Measurements from ENCODE around the gene TMEM187.

The TMEM187 gene

DNA sequence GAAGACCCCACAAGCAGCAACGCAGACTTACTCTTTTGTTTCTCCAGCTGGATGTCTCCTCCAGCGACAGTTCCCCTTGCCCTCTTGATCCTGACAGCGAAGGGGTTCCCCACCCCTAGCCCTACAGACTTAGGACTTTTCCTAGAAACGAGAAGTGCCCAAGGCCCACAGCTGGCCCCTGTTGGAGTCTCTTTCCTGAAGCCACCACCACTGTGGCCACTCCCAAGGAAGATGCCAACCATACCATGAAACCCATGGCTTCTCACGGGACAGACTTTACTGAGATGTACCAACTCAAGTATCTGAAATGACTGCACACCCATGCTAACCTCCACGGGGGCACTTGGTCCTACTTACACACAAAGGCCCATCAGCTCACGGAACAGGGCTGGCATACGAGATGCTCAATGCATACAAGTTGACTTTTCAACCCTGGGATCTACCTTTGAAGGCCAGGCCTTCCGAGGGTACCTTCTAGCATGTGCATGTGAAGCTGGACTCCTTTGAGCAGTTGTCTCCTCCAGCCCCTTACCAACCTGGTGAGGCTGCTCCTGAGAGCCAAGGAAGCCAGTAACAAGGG, 48.1 kb downstream of the TMEM187 start:
- peaks cover 46% of the 10 kb centered on the region for H3K36me3 Mint-ChIP-seq
- DNase-seq (ENCODE audit: low spot score in 2 of 2) (no peak), ATAC-seq (peak; percentile 44)
- no peaks in the 10 kb centered on the region for H3K9me3 Mint-ChIP-seq
- peaks cover 11% of the 10 kb centered on the region for H3K4me1 Mint-ChIP-seq
- H3K4me3 Mint-ChIP-seq, result peak overlapping the region; percentile 87
- H3K27ac Mint-ChIP-seq, result peak overlapping the region; percentile 95

DNA sequence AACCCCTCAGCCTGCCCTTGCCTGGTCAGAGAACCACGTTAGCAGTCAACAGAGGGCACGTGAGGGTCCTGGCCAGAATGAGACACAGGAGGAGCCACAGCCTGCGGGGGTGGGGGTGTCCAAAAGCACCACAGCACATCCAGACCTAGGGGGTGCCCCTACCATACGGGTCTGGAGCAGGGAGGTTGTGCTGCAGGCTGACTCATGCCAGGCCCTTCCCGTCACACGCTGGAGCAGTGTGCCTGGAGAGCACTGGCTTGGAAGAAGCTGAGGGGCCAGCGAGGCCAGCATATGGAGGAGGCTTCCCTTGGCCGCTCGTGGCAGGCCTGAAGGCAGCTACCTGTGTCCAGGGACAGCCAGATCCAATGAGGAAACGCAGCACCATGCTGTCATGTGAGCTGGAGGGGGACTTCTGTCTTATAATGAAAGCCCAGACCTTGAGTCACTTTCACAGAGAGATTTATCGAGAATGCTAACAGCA, 48.6 kb downstream of the TMEM187 start:
- H3K36me3 Mint-ChIP-seq, result peaks cover 46% of the 10 kb centered on the region
- DNase-seq (ENCODE audit: low spot score in 2 of 2), result no peak
- H3K4me1 Mint-ChIP-seq, result peaks cover 6% of the 10 kb centered on the region
- H3K9me3 Mint-ChIP-seq, result no peaks in the 10 kb centered on the region
- peak overlapping the region; percentile 95 for H3K27ac Mint-ChIP-seq
- peak overlapping the region; percentile 87 for H3K4me3 Mint-ChIP-seq
- ATAC-seq, result peak; percentile 43

DNA sequence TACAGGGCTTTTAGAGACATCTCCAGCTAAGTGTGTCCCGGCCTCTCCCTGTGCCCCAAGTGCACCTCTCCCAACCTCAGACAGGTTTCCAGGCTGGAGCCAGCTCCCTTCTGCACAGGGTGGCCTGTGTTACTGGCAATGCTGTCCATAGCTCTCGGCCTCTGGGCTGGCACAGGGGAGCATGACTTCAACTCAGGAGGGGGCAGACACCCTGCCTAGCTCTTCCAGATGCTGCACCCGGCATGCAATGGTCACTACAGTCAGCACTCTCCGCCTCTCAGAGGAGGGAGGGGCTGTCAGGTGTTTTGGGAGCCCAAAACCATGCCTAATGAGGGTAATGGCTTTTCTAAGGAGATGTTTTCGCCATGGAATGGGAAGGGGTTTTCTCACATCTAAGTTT, 49.6 kb downstream of the TMEM187 start:
- Mint-ChIP-seq H3K4me3 (no peak overlapping the region), H3K27ac (no peak overlapping the region), H3K4me1 (peaks cover 6% of the 10 kb centered on the region), H3K9me3 (no peaks in the 10 kb centered on the region), H3K36me3 (peaks cover 48% of the 10 kb centered on the region)
- DNase-seq (ENCODE audit: low spot score in 2 of 2), result no peak
- no peak for ATAC-seq

DNA sequence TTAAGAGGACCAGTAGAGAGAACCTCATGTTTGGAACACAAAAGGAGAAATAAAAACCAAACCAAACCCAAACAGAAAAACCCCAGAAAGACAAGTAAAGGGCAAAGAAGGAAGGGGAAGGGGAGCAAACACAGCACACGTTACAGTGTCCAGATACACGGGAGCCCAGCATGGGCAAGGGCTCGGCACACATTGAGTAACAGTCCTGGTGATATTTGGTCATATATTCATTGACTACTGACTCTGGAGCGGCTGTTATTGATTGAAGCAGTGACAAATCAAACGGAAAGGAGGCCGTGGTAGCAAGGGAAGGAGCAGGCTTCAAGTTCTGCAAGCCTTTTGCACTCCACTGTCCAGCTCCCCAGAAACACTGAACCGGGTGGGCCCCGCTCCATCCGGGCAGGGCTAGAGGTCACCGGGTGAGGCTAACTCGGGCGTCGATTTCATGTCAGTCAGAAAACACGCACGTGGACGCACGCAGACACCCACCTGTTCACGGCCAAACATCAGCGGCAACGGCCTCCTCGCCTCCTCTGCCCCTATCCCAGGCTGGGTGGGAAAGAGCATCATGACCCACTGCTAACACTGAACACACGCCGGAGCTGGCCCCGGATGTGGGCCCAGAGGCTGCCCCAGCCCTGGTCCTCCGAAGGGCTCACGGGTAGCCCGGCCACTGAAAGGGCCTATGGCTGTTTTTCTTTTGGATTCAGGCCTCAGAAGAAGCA, 50.9 kb downstream of the TMEM187 start:
- Mint-ChIP-seq H3K4me3 (no peak overlapping the region), H3K27ac (peak overlapping the region; percentile 68), H3K36me3 (peaks cover 48% of the 10 kb centered on the region), H3K9me3 (no peaks in the 10 kb centered on the region), H3K4me1 (peaks cover 6% of the 10 kb centered on the region)
- DNase-seq (ENCODE audit: low spot score in 2 of 2), result no peak
- ATAC-seq, result no peak

DNA sequence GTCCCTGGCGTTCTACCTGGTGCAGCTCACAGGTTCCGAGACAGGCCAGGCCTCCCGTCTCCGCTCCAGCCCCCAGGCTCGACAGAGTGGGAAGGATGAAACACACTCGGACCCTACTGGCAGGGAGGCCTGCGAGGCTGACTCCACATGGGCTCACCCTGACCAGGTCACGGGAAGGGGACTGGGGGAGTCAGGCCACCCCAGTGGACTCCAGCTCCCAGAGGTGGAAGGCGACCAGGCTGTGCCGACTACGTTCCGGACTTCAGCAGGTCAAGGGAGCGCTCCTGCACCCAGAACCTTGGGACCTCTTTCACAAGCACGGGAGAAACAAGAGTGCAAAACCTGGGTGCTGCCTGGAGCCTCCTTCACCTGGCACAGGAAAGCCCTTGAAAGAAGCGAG, 51.7 kb downstream of the TMEM187 start:
- Mint-ChIP-seq H3K9me3 (no peaks in the 10 kb centered on the region), H3K4me3 (no peak overlapping the region), H3K4me1 (peaks cover 6% of the 10 kb centered on the region), H3K27ac (no peak overlapping the region), H3K36me3 (peaks cover 48% of the 10 kb centered on the region)
- no peak for ATAC-seq
- DNase-seq (ENCODE audit: low spot score in 2 of 2), result no peak

DNA sequence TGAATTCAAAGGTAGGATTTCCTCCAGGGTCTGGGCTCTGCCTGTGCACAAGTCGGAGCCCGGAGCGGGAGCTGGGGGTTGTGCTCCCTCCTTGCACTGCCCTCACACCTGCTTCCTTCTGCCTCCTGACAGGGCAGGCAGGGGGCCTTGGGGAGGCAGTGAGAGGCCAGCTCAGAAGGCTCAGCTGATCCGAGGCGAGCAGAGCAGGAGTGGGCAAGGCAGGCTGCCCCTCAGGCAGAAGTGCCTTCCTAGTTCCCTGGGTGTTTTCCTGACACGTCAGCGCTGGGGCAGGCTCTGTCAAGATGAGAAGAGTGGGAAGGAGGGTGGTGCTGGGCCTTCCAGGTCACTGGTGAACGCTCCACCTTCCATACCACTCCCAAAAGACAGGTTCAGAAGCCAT, 52.7 kb downstream of the TMEM187 start:
- no peak for DNase-seq (ENCODE audit: low spot score in 2 of 2)
- H3K9me3 Mint-ChIP-seq, result no peaks in the 10 kb centered on the region
- ATAC-seq, result no peak
- peaks cover 54% of the 10 kb centered on the region for H3K36me3 Mint-ChIP-seq
- H3K4me1 Mint-ChIP-seq, result peaks cover 6% of the 10 kb centered on the region
- no peak overlapping the region for H3K27ac Mint-ChIP-seq
- H3K4me3 Mint-ChIP-seq, result no peak overlapping the region

DNA sequence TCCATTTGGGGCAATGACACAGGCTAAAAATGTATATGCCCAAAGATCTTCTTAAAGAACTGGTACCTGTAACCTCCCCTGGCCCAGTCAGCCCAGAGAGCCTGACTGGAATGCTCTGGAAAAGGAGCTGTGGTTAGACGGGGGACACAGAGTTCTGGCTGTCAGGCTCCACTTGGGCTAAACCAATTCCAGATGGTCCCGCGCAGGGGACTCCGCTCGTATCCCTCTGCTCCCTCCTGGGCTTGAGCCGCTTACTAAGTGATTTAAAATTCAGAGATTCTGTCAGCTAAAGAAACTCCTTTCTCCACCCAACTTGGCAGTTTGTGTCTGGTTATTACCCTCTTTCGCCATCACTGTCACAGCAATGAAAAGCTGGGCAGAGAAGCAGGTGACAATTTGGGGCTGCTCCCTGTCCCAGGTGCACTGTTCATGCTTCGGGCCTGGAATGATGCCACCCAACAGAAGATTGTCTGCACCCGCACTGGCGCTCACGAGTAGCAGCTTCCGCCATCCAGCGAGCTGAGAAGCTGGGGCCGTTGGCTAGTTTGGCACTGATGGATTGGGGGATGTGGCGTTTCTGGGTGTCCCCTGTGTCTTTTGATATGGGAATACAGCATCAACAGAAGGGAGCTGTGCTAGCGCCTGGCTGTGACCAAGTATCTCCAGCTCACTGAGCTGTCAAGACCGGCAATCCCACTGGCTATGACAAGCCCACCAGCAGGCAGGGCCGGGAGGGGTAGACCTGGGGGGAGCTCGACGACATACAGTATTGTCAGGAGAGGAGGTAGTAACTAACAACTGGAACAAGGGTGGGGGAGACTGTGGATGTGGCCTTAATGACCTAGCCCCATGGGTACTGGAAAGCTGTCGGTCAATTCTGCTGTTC, 53.8 kb downstream of the TMEM187 start:
- Mint-ChIP-seq H3K27ac (no peak overlapping the region), H3K36me3 (peaks cover 58% of the 10 kb centered on the region), H3K4me1 (peaks cover under 1% of the 10 kb centered on the region), H3K4me3 (no peak overlapping the region), H3K9me3 (no peaks in the 10 kb centered on the region)
- DNase-seq (ENCODE audit: low spot score in 2 of 2) (no peak), ATAC-seq (no peak)

DNA sequence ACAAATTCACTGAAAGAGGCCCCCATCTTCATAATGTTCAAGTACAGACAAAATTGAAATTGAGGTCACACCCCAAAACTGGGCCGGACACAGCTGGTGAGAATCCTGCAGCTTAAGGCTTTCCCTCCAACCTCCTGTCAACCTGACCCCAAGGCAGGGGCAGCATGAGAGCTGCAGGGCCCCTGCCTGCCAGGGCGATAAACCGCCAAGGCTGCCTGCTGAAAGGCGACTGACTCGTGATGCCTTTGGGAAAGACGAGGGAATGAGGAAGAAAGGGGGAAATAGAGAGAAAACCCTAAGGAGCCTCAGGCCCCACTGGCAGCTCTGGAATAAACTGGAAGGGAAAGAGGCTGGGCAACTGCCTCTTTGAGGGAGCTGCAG, 54.5 kb downstream of the TMEM187 start:
- ATAC-seq (no peak), DNase-seq (ENCODE audit: low spot score in 2 of 2) (no peak)
- Mint-ChIP-seq H3K4me3 (no peak overlapping the region), H3K36me3 (peaks cover 64% of the 10 kb centered on the region), H3K27ac (no peak overlapping the region), H3K4me1 (no peaks in the 10 kb centered on the region), H3K9me3 (no peaks in the 10 kb centered on the region)

DNA sequence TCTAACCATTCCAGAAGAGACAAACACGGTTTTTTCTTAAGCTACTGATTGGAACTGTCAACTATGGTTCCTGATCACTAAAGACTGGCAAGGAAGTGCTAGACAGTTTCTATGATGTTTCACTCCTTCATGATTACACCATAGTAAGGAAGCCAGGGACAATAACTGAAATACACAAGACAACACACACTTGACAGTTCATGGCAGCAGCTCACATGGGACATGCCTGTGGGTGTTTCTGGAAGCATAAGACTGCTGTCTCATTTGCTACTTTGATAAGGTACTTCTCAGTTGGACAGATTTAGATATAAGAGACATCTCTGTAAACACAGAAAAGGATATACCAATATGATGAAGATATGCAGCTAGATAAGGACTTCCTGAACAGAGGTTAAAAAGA, 55.4 kb downstream of the TMEM187 start:
- H3K4me1 Mint-ChIP-seq, result no peaks in the 10 kb centered on the region
- H3K9me3 Mint-ChIP-seq, result no peaks in the 10 kb centered on the region
- DNase-seq (ENCODE audit: low spot score in 2 of 2) (no peak), ATAC-seq (no peak)
- no peak overlapping the region for H3K4me3 Mint-ChIP-seq
- peaks cover 73% of the 10 kb centered on the region for H3K36me3 Mint-ChIP-seq
- peak overlapping the region; percentile 81 for H3K27ac Mint-ChIP-seq

DNA sequence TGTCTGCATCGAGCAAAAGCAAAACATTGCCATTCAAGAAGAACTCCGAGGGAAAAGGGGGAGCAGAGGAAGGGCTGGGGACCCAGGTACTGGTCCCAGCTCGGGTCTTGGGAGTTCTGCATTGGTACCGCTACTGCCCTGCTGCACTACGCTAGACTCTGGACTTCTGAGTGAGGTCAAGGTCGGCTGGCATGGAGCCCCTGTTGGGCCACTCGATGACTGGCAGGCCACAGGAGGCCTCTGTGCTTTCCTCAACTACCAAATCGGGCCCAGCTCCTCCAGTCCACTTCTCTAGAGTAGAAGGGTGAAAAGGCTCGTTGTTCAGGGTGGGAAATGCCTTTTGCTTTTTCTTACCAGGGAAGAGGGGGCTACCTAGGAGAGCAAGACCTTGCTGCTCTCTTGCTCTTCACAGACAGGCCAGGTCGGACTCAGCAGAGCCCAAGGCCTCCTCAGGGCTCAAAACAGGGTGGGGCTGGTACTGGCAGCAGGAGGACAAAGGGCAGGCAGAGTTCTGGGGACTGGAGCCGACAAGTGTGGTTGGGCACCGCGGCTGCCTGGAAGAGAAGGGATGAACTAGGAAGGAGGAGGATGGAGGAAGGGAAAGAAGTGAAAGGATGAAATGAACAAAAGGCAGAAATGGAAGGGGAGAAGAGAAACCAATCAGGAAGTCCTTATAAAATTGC, 56.1 kb downstream of the TMEM187 start:
- no peaks in the 10 kb centered on the region for H3K9me3 Mint-ChIP-seq
- peak overlapping the region; percentile 81 for H3K27ac Mint-ChIP-seq
- no peak overlapping the region for H3K4me3 Mint-ChIP-seq
- peaks cover 79% of the 10 kb centered on the region for H3K36me3 Mint-ChIP-seq
- no peak for ATAC-seq
- no peak for DNase-seq (ENCODE audit: low spot score in 2 of 2)
- H3K4me1 Mint-ChIP-seq, result no peaks in the 10 kb centered on the region

DNA sequence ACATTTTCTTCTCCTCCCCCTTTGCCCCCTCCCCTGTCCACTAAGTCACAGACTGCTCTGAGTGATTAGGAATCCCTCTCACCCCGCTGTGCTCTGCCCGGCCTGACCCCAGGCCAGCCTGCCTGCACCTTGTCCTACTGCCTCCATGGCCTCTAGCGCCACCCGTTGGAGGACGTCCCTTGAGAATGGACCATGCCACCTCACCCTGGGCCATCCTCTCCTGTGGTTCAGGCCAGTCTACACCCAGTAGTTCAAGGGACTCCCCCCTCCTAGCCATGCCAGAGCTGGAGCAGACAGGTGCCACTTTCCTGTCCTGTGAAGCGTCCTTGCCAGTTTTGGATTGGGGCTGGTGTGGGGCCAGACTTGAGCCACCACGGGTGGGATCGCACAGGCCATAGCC, 56.9 kb downstream of the TMEM187 start:
- peak overlapping the region; percentile 81 for H3K27ac Mint-ChIP-seq
- ATAC-seq, result no peak
- H3K36me3 Mint-ChIP-seq, result peaks cover 79% of the 10 kb centered on the region
- H3K4me3 Mint-ChIP-seq, result no peak overlapping the region
- no peaks in the 10 kb centered on the region for H3K9me3 Mint-ChIP-seq
- DNase-seq (ENCODE audit: low spot score in 2 of 2), result no peak
- H3K4me1 Mint-ChIP-seq, result no peaks in the 10 kb centered on the region

DNA sequence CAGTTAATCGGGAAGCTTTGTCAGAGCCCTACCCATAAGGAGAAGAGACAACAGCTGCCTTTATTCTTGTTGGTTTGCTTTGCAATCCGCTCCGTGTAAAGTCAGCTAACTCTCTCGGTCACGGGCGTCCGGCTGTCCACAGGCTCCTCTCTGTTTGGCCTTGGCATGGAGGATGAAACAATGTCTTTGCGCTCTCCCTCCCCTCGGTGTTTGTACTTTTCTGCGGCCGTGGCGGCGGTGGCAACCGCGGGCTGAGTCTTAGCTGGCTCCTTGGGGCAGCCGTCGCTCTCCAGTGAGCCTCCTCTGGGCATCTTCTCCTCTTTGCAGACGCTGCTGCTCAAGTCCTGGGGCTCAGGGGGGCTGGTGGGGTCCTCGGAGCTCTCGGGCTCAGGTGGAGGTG, 57.7 kb downstream of the TMEM187 start:
- Mint-ChIP-seq H3K9me3 (no peaks in the 10 kb centered on the region), H3K27ac (no peak overlapping the region), H3K36me3 (peaks cover 85% of the 10 kb centered on the region), H3K4me1 (peaks cover 6% of the 10 kb centered on the region), H3K4me3 (no peak overlapping the region)
- DNase-seq (ENCODE audit: low spot score in 2 of 2), result no peak
- ATAC-seq, result no peak

DNA sequence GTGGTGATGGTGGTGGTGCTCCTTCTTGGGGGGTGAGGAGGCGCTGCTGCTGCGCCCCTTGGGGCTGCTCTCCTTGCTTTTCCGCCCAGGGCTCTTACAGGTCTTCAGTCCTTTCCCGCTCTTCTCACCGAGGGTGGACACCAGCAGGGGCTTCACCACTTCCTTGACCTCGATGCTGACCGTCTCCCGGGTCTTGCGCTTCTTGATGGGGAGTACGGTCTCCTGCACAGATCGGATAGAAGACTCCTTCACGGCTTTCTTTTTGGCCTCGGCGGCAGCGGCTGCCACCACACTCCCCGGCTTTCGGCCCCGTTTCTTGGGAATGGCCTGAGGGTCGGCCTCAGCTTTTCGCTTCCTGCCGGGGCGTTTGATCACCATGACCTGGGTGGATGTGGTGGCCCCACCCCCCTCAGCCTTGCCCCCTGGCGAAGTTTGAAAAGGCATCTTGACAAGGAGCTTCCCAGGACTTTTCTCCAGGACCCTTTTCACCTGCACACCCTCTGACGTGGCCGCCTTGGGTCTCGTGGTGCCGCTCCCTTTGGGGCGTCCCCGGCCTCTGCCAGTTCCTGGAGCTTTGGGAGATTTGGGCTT, 58.3 kb downstream of the TMEM187 start:
- Mint-ChIP-seq H3K4me1 (peaks cover 7% of the 10 kb centered on the region), H3K4me3 (no peak overlapping the region), H3K27ac (no peak overlapping the region), H3K36me3 (peaks cover 88% of the 10 kb centered on the region), H3K9me3 (no peaks in the 10 kb centered on the region)
- ATAC-seq, result no peak
- DNase-seq (ENCODE audit: low spot score in 2 of 2), result no peak

DNA sequence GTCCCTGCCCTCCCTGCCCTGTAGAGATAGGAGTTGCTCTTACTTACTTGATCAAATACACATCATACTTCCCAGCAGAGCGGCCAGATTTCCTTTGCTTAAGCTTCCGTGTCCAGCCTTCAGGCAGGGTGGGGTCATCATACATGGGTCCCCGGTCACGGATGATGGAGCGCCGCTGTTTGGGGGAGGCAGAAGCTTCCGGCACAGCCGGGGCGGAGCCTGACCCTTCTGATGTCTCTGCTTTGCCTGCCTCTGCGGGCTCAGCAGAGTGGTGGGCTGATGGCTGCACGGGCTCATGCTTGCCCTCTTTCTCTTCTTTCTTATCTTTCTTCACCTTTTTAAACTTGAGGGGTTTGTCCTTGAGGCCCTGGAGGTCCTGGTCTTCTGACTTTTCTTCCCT, 59.6 kb downstream of the TMEM187 start:
- Mint-ChIP-seq H3K4me3 (no peak overlapping the region), H3K4me1 (peaks cover 15% of the 10 kb centered on the region)

DNA sequence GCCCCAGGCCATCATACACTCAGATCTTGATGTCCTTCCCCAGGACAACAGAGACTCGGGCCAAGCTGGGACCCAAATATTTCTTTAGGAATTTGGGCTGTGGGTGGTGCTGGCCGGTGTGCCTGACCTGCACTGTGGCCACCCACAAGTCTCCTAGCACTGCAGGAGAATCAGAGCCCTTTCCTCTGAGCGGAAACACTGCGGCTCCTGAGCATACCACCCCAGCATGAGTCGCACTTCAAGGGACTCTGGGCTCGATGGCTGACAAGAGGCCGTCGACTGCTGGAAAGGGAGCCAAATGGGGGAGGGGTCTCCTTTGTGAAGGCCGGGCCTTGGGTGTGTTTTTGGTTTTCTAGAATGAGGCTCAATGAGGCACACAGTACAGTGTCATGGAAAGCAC, 60.1 kb downstream of the TMEM187 start:
- Mint-ChIP-seq H3K4me3 (no peak overlapping the region), H3K36me3 (peaks cover 88% of the 10 kb centered on the region), H3K9me3 (no peaks in the 10 kb centered on the region), H3K27ac (no peak overlapping the region), H3K4me1 (peaks cover 15% of the 10 kb centered on the region)
- no peak for ATAC-seq
- DNase-seq (ENCODE audit: low spot score in 2 of 2), result no peak

More for the DNA sequence above, 59.6 kb downstream of the TMEM187 start:
- no peaks in the 10 kb centered on the region for H3K9me3 Mint-ChIP-seq
- H3K27ac Mint-ChIP-seq, result no peak overlapping the region
- no peak for DNase-seq (ENCODE audit: low spot score in 2 of 2)
- ATAC-seq, result no peak
- H3K36me3 Mint-ChIP-seq, result peaks cover 88% of the 10 kb centered on the region

All from stimulated activated effector memory CD8-positive, alpha-beta T cell treated with anti-CD3 and anti-CD28 coated beads, Interleukin-12 subunit alpha, Interleukin-12 subunit beta, amount 100 ng/mL, for 72 hours (primary cell).